ENCODE results near the gene SDCBP2. TPM values are rescaled to one million over a fixed set of nuclear protein-coding genes. Genes with fewer than 3 reads are reported as not detected.

SDCBP2 gene
- total RNA-seq = 3.2 and 4.1 TPM in 2 replicates

GRCh38 chr20:1328680-1329330 is at the start of gene SDCBP2:
Gene SDCBP2 (minus strand): TSS chr20:1329139. CDS start chr20:1320416, 8,723 bp downstream.
- peaks cover 43% of the 10 kb centered on the region for H3K4me1 Mint-ChIP-seq (ENCODE audit: low read depth)
- peak within 1 kb of the TSS; percentile 87 for H3K27ac Mint-ChIP-seq
- H3K36me3 Mint-ChIP-seq (ENCODE audit: low read depth) = peaks cover 43% of the 10 kb centered on the region
- H3K9me3 Mint-ChIP-seq = no peaks in the 10 kb centered on the region
- no peaks in the 10 kb centered on the region for H3K27me3 Mint-ChIP-seq (ENCODE audit: low read depth)
- intact Hi-C loops (cut with micrococcal nuclease) = loop anchor here (10.0 kb wide), 2 partner anchors 336 to 776 kb away; partner anchors contain the start of gene STK35
- no peak for DNase-seq (ENCODE audit: low spot score)
- H3K4me3 Mint-ChIP-seq (ENCODE audit: low read depth) = no peak within 1 kb of the TSS

GRCh38 chr20:1378735-1379125 is 49.8 kb upstream of the SDCBP2 start:
- Mint-ChIP-seq H3K27me3 (ENCODE audit: low read depth) (no peaks in the 10 kb centered on the region), H3K9me3 (no peaks in the 10 kb centered on the region), H3K4me3 (ENCODE audit: low read depth) (no peak overlapping the region), H3K36me3 (ENCODE audit: low read depth) (peaks cover 51% of the 10 kb centered on the region), H3K27ac (peak overlapping the region; percentile 78), H3K4me1 (ENCODE audit: low read depth) (peaks cover 82% of the 10 kb centered on the region)
- no peak for DNase-seq (ENCODE audit: low spot score)
- intact Hi-C loops (cut with micrococcal nuclease) = loop anchor here (1.0 kb wide), 1 partner anchor 12 kb away; no protein-coding TSS in a partner anchor

DNA sequence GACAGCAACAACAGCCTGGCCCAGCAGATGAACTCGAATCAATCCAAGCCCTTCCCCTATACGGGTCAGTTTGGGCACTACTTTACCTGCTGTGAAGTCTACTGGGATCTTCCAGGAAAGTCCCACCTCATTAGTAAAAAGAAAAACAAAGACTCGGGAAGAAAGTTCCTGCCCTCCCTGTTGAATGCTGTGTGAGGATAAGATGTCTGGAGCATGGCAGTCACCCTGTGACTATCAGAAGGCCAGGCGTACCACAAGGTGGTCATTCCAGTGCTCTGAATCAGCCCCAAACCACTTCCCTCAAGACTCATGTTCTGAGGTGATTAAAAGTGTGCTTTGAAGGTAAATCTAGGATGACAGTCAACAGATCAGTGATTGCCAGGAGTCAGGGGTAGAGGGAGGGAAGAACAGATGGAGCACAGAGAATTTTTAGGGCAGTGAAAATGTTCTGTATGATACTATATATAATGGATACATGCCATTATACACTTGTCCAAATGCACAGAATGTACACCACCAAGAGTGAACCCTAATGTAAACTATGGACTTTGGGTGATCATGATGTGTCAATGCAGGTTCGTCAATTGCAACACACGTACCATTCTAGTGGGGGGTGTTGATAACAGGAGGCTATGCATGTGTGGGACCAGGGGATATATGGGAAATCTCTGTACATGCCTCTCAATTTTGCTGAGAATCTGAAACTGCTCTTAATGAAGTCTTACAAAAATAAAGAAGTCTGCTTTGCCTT is 49.2 kb upstream of the SDCBP2 start:
- peak overlapping the region; percentile 27 for H3K4me3 Mint-ChIP-seq (ENCODE audit: low read depth)
- peaks cover 51% of the 10 kb centered on the region for H3K36me3 Mint-ChIP-seq (ENCODE audit: low read depth)
- DNase-seq (ENCODE audit: low spot score) = no peak

GRCh38 chr20:1377341-1377871 is 48.5 kb upstream of the SDCBP2 start:
- intact Hi-C loops (cut with micrococcal nuclease) = loop anchor here (1.0 to 2.0 kb wide), 3 partner anchors 12 to 52 kb away; no protein-coding TSS in a partner anchor
- Mint-ChIP-seq H3K4me1 (ENCODE audit: low read depth) (peaks cover 81% of the 10 kb centered on the region), H3K36me3 (ENCODE audit: low read depth) (peaks cover 53% of the 10 kb centered on the region), H3K9me3 (no peaks in the 10 kb centered on the region), H3K27ac (peak overlapping the region; percentile 78), H3K4me3 (ENCODE audit: low read depth) (peak overlapping the region; percentile 27), H3K27me3 (ENCODE audit: low read depth) (no peaks in the 10 kb centered on the region)
- no peak for DNase-seq (ENCODE audit: low spot score)

More for the DNA sequence above, 49.2 kb upstream of the SDCBP2 start:
- Mint-ChIP-seq H3K27me3 (ENCODE audit: low read depth) (no peaks in the 10 kb centered on the region), H3K27ac (peak overlapping the region; percentile 78), H3K9me3 (no peaks in the 10 kb centered on the region), H3K4me1 (ENCODE audit: low read depth) (peaks cover 84% of the 10 kb centered on the region)
- intact Hi-C loops (cut with micrococcal nuclease) = loop anchor here (1.0 to 2.0 kb wide), 4 partner anchors 12 to 53 kb away; no protein-coding TSS in a partner anchor

DNA sequence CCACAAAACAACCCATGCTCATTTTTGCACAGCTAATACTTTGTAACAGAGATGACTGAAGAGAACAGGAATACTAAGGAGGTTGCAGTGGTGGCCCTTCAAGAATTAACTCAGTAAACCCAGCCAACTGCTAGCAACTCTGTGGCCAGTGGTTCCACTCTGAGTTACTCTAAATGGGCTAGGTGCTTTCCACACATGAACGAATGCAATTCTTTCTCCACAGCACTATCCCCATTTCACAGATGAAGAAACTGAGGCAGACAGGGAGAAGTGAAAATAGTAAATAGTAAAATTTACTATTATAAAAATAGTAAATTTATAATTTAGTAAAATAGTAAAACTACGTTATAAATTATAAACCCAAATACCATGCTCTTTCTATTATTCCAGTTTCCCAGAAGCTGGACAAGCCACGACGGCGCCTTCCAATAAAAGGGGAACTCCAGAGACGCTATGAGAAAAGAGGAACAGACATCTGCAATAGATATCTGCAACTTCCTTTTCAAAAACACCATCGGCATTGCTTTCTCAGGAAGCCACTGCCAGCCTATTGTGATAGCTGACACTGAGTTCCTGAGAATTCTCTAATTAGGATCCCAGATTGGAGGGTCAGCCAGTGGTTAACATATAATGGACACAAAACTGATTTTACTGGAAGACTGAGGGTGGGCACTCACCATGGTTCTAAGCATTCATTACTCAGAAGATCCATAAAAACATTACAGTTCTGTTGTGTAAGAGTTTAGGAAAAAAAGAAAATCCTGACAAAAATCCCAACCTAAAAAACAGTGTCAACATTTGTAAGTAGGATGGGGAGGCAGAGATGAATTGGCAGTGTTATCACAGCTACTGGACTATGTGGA is 47.7 kb upstream of the SDCBP2 start:
- H3K36me3 Mint-ChIP-seq (ENCODE audit: low read depth) = peaks cover 61% of the 10 kb centered on the region
- H3K9me3 Mint-ChIP-seq = no peaks in the 10 kb centered on the region
- H3K27ac Mint-ChIP-seq = peak overlapping the region; percentile 78
- peak overlapping the region; percentile 27 for H3K4me3 Mint-ChIP-seq (ENCODE audit: low read depth)
- intact Hi-C loops (cut with micrococcal nuclease) = loop anchor here (1.0 to 2.0 kb wide), 3 partner anchors 11 to 51 kb away; no protein-coding TSS in a partner anchor
- H3K27me3 Mint-ChIP-seq (ENCODE audit: low read depth) = no peaks in the 10 kb centered on the region
- no peak for DNase-seq (ENCODE audit: low spot score)
- peaks cover 82% of the 10 kb centered on the region for H3K4me1 Mint-ChIP-seq (ENCODE audit: low read depth)

DNA sequence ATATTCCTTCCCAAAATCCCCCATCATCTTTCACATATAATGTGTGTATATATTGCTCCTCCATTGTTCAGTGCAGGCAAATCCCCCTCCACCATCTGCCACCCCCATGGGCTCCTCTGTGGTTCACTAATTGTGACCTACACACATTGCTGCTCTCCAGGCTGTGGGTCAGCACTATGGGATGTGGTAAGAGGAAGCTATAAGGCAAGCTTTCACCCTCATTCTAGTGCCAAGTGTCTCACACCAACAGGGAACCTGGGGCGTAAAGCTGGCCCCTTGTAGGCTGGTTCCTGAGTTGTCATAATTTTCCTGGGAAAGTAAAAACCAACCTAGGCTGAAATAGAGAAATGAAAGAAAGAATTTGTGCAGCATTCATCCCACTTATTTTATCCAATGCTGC is 47.1 kb upstream of the SDCBP2 start:
- H3K27ac Mint-ChIP-seq = peak overlapping the region; percentile 52
- H3K4me1 Mint-ChIP-seq (ENCODE audit: low read depth) = peaks cover 82% of the 10 kb centered on the region
- no peak for DNase-seq (ENCODE audit: low spot score)
- H3K36me3 Mint-ChIP-seq (ENCODE audit: low read depth) = peaks cover 67% of the 10 kb centered on the region
- no peaks in the 10 kb centered on the region for H3K9me3 Mint-ChIP-seq
- intact Hi-C loops (cut with micrococcal nuclease) = loop anchor here (2.0 kb wide), 1 partner anchor 17 kb away; no protein-coding TSS in a partner anchor
- no peak overlapping the region for H3K4me3 Mint-ChIP-seq (ENCODE audit: low read depth)
- H3K27me3 Mint-ChIP-seq (ENCODE audit: low read depth) = no peaks in the 10 kb centered on the region

- Mint-ChIP-seq H3K9me3 (no peaks in the 10 kb centered on the region), H3K27ac (peak overlapping the region; percentile 52), H3K36me3 (ENCODE audit: low read depth) (peaks cover 72% of the 10 kb centered on the region), H3K27me3 (ENCODE audit: low read depth) (no peaks in the 10 kb centered on the region), H3K4me1 (ENCODE audit: low read depth) (peaks cover 78% of the 10 kb centered on the region), H3K4me3 (ENCODE audit: low read depth) (no peak overlapping the region)
- no peak for DNase-seq (ENCODE audit: low spot score)
- intact Hi-C loops (cut with micrococcal nuclease) = no loop called here
Measured at GRCh38 chr20:1375515-1375914, 46.6 kb upstream of the SDCBP2 start.

- no peaks in the 10 kb centered on the region for H3K27me3 Mint-ChIP-seq (ENCODE audit: low read depth)
- no peaks in the 10 kb centered on the region for H3K9me3 Mint-ChIP-seq
- DNase-seq (ENCODE audit: low spot score) = no peak
- peaks cover 77% of the 10 kb centered on the region for H3K36me3 Mint-ChIP-seq (ENCODE audit: low read depth)
- intact Hi-C loops (cut with micrococcal nuclease) = no loop called here
- peaks cover 68% of the 10 kb centered on the region for H3K4me1 Mint-ChIP-seq (ENCODE audit: low read depth)
- H3K4me3 Mint-ChIP-seq (ENCODE audit: low read depth) = no peak overlapping the region
- H3K27ac Mint-ChIP-seq = no peak overlapping the region
Measured at GRCh38 chr20:1374246-1374645, 45.3 kb upstream of the SDCBP2 start.

DNA sequence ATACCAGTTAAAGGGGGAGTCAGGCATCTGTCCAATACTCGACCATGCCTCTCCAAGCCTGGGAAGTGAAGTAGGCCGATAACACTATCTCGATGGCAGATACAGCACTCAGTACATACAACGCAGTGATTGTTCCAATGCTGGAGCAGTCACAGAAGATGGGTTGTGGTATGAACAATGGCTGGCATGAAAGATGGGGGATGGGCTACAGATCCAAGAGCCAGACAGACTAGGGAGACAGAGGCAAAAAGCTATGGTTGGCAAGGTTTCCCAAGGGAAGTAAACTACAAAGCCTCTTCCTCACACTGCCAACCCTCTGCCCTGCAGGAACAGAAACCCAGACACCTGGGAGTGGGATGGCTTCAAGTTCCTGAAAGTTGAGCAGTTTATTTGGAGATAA is 44.7 kb upstream of the SDCBP2 start:
- no peaks in the 10 kb centered on the region for H3K27me3 Mint-ChIP-seq (ENCODE audit: low read depth)
- H3K27ac Mint-ChIP-seq = no peak overlapping the region
- H3K36me3 Mint-ChIP-seq (ENCODE audit: low read depth) = peaks cover 80% of the 10 kb centered on the region
- H3K9me3 Mint-ChIP-seq = no peaks in the 10 kb centered on the region
- H3K4me1 Mint-ChIP-seq (ENCODE audit: low read depth) = peaks cover 65% of the 10 kb centered on the region
- intact Hi-C loops (cut with micrococcal nuclease) = no loop called here
- DNase-seq (ENCODE audit: low spot score) = no peak
- no peak overlapping the region for H3K4me3 Mint-ChIP-seq (ENCODE audit: low read depth)

DNA sequence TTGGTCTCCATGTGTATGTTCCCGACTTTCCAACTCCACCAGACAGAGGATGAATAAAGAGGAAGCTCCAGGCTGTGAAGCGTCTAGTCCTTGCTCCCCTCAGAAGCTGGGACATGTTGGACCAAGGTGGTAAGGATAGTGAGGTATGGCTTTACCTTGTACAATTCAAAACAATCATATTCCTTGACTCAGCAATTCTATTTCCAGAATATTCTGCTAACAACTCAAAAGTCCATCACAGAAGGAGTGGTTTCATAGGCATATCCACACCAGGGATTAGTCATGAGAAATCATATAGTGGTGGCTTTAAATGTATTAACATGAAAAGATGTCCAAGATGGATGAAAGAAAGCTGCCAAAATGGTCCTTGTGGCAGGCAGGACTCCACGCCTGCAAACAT is 44.1 kb upstream of the SDCBP2 start:
- Mint-ChIP-seq H3K36me3 (ENCODE audit: low read depth) (peaks cover 85% of the 10 kb centered on the region), H3K4me3 (ENCODE audit: low read depth) (no peak overlapping the region), H3K9me3 (no peaks in the 10 kb centered on the region), H3K27me3 (ENCODE audit: low read depth) (no peaks in the 10 kb centered on the region), H3K4me1 (ENCODE audit: low read depth) (peaks cover 59% of the 10 kb centered on the region), H3K27ac (peak overlapping the region; percentile 33)
- intact Hi-C loops (cut with micrococcal nuclease) = no loop called here
- DNase-seq (ENCODE audit: low spot score) = no peak

- peaks cover 86% of the 10 kb centered on the region for H3K36me3 Mint-ChIP-seq (ENCODE audit: low read depth)
- no peak for DNase-seq (ENCODE audit: low spot score)
- peaks cover 51% of the 10 kb centered on the region for H3K4me1 Mint-ChIP-seq (ENCODE audit: low read depth)
- no peak overlapping the region for H3K4me3 Mint-ChIP-seq (ENCODE audit: low read depth)
- H3K27me3 Mint-ChIP-seq (ENCODE audit: low read depth) = no peaks in the 10 kb centered on the region
- H3K9me3 Mint-ChIP-seq = no peaks in the 10 kb centered on the region
- H3K27ac Mint-ChIP-seq = no peak overlapping the region
- intact Hi-C loops (cut with micrococcal nuclease) = no loop called here
Measured at GRCh38 chr20:1371830-1372539, 43.0 kb upstream of the SDCBP2 start.
